Fibroblast of peridontal ligament (primary cell): ENCODE data around the gene GYPC.
A peak's percentile ranks its signal among the peaks of the same experiment; 100 is the strongest.

Experiments
- DNase-seq: peaks from one replicate; pipeline ENCODE4 v3.0.0-alpha.2; 2010; ENCODE audit errors: extremely low read depth

GYPC gene

GRCh38 chr2:126732682-126733245, 76.8 kb downstream of the GYPC start:
- no peak for DNase-seq

GRCh38 chr2:126733795-126734194, 77.8 kb downstream of the GYPC start:
- DNase-seq, result no peak

GRCh38 chr2:126736133-126736874, 80.3 kb downstream of the GYPC start:
- DNase-seq, result peak; percentile 37

- DNase-seq, result no peak
Observed at GRCh38 chr2:126739141-126739540, 83.2 kb downstream of the GYPC start.

GRCh38 chr2:126744640-126745039, 88.7 kb downstream of the GYPC start:
- no peak for DNase-seq
